HG02610 (cell line): ENCODE results near the gene TMSB10.
"Not testable (repeated sequence)": the region's sequence is repeated elsewhere in the genome, so short reads cannot be mapped to it uniquely, and the experiment has no call there.

Source experiments
- ATAC-seq: cut with Tn5 transposase; IDR thresholded peaks from one replicate; pipeline ENCODE4 v1.9.1; 2021; ENCODE audit warnings: mild to moderate bottlenecking, moderate library complexity; ENCODE audit not compliant: unreplicated experiment

The TMSB10 gene

GRCh38 chr2:84925724-84926376 lies 20.4 kb downstream of the TMSB10 start:
- ATAC-seq = peak; percentile 79

- no peak for ATAC-seq
These were observed 21.8 kb downstream of the TMSB10 start for GRCh38 chr2:84927275-84927627.

- ATAC-seq = peak; percentile 35
These were observed 25.9 kb downstream of the TMSB10 start for GRCh38 chr2:84931384-84931821.

- peak; percentile 25 for ATAC-seq
These were observed 32.9 kb downstream of the TMSB10 start for GRCh38 chr2:84938194-84938879.

GRCh38 chr2:84939426-84940087 lies 34.1 kb downstream of the TMSB10 start:
- ATAC-seq = peak; percentile 76

GRCh38 chr2:84940088-84940470 lies 34.6 kb downstream of the TMSB10 start:
- peak; percentile 10 for ATAC-seq

- no peak for ATAC-seq
These were observed 35.5 kb downstream of the TMSB10 start for GRCh38 chr2:84940831-84941412.

GRCh38 chr2:84942166-84942565 lies 36.7 kb downstream of the TMSB10 start:
- no peak for ATAC-seq

GRCh38 chr2:84942964-84943421 lies 37.5 kb downstream of the TMSB10 start:
- ATAC-seq = peak; percentile 39

GRCh38 chr2:84944295-84944909 lies 38.9 kb downstream of the TMSB10 start:
- ATAC-seq = no peak

GRCh38 chr2:84945838-84946203 lies 40.4 kb downstream of the TMSB10 start:
- ATAC-seq = not testable (repeated sequence)

GRCh38 chr2:84946204-84947009 lies 41.0 kb downstream of the TMSB10 start:
- peak; percentile 75 for ATAC-seq

GRCh38 chr2:84947010-84947593 lies 41.6 kb downstream of the TMSB10 start:
- no peak for ATAC-seq

- ATAC-seq = no peak
These were observed 48.1 kb downstream of the TMSB10 start for GRCh38 chr2:84953535-84953934.

- ATAC-seq = no peak
These were observed 48.9 kb downstream of the TMSB10 start for GRCh38 chr2:84954329-84954728.
